CD1c-positive myeloid dendritic cell (primary cell): ENCODE results near the gene RAMP3.

Experiments
- DNase-seq: peaks from one replicate; pipeline ENCODE4 v3.0.0-alpha.2; 2016; ENCODE audit errors: extremely low spot score

The RAMP3 gene

DNA sequence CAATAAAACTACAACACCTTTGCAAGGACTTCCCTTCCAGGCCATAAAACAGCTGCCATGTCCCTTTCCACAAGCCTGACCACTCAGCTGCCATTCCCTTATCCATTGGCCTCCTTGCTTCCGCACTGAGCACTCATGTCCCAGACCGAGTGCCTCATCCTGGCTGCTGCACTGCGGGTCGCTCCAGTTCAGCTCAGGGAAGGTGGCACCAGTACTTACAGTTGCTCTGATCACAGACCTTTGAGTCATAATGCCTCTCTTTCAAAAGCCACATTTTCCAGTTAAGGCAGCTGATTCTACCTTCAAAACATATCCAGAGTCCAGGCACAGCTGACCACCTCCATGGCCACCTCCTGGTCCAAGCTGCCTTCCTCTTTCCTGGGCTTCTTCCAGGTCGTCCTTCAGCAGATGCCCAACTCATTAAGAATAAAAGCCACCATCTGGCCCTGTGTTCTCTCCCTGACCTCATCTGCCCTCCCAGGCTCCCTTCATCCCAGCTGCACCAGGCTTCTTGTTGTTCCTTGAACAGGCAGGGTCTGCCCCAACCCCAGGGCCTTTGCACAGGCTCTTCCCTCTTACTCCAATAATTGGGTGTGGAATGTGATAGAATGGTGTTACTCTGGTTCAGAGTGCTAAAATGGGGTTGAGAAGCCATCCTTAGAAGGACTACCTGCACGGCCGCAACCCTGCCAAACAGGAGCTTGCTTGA lies 64.5 kb downstream of the RAMP3 start:
- no peak for DNase-seq

DNA sequence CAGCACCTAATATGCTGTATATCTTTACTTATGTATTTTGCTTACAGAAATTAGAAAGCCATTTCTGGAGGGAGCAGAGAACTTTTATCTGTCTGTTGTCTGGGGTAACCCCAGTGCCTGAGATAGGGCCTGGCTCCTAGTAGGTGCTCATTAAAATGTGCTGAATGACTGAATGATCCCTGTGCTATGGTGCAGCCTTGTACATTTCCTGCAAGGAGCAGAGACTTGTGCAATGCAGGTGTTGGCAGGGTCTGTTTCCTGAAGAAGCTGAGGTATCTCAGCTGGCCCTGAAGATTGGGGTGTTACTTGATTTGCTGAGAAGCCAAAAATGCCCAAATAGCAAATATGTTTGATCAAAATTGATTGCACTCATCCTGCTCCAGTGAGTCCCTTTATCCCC lies 65.5 kb downstream of the RAMP3 start:
- DNase-seq: no peak

DNA sequence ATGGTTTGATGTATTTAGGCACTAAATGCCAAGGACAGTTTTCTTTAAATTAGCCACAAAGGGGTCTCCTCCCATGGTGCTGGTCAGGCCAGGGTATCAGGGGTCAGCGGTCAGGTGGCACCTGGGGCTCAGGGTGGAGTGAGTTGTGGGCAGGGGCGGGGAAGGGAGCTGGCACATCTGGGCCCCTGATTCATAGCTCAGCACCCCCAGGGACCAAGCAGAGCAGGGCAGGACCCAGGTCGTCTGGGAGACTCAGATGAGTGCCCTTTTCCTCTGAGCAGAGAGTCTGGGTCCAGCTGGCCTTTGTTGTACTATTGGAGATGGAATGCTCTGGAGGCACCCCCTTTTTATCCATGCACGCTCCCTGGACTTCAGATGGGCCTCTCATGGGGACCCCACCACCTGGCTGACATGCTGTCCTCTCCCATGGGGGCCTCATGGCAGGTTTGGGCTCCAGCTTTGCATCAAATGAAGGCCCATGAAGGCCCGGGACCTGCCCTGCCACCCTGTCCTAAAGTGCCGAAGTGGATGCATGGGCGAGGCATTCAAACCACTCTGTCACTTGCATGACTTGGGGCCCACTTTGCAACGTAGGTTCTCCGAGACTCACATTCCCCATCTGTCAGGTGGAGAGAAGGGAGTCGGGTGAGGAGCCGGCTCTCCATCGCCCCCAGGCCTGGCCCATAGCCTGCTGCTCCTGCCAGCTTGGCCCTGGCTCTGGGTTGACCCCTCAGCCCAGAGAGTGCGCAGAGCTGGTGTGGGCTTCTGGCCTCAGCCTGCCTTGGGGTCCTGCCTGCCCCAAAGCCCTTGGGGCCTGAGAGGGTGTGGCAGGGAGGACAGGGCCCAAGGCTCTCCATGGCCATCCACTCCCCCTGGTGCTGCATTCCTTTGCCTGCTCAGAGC lies 66.4 kb downstream of the RAMP3 start:
- DNase-seq: no peak

DNA sequence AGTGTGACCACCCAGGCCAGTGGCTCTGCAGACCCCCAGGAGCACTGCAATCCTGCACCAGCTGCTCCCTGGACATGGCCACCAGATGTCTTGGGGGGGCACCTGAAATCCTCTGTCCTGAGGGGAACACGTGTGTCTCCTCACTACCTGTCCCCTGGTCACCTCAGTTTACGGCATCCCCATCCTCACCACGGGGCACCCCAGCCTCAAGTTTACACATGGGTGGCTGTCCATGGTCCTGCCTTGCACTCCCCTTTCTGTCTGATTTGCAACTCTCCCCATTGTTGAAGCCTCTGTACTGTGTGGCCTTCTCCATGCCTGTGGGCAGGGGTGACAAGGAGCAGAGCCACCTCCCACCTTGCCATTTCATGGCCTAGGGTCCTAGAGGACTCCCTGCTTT lies 67.2 kb downstream of the RAMP3 start:
- DNase-seq: no peak

DNA sequence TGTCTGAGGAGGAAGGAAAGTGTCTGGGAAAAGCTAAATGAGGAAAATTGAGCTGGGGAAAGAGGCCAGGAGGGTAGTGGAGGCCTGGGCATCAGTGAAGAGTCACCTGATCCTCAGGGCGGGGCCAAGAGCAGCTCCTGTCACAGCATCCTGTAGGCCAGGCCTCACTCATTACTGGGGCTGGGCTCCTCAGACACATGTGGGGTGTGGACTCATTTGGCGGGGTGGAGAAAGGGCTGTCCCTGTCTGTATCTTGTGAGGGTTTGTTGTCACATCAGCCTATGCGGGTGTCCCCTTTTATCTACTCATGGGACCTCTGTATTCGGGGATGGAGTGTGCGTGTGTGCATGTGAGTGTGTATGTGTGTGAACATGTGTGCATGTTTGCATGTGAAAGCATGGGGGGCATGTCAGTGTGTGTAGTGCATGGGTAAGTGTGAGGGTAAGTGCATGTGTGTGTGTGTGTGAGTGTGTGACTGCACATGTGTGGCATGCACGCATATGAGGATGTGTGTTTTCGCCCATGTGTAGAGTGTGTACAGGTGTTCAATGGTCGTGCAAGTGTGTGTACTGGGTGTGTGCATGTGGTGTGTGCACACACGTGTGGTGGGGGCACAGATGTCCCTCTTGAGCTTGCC lies 67.8 kb downstream of the RAMP3 start:
- no peak for DNase-seq

DNA sequence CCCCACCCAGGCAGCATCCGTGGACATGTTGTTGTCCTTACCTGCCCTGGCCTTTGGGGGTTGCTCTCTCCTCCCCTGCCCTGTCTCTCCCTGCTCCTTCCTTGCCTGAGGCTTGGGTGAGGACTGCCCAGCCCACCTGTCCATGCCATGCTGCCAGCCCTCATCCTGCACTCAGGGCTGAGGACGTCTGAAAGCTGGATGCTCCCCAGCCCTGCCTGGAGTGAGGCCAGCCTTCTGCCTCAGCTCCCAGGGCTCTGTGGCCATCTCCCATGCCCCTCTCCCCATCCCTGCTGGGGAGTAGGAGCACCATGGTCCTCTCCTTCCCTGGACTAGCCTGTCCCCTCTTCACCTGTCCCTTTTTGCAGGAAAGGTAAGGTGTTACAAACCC lies 68.4 kb downstream of the RAMP3 start:
- DNase-seq: no peak

DNA sequence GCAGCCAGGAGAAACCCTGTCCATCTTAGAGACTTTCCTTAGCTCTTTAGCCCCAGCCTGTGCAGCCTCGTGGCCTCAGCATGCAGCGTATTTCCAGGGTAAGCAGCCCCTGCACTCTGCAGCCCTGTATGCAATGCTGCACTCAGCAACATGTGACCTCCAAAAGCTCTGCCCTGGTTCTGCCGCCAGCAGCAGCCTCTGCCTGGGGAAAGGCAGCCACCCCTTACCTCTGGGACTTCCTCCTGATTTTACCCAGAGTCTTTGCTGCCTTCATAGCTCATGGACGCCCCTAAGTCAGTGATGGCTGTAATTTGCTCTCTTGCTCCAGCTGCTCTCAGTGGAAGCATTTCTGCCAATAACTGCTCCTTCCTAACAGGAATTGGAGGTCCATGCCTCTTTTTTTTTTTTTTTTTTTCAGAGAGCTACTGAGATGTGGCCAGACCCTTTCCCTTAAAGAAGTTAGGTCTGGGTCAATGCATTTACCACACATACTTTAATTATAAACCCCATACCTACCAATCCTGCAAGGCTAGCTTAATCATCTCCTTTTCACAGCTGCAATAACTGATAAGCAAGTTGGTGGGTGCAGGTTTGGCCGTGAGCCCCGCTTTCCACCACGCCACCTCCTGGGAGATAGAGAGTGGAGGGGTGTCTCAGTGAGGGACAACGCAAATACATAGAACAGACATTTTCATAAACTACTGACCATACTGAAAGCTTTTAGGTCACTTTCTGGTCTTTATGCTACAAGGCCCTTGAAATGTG lies 71.7 kb downstream of the RAMP3 start:
- DNase-seq: no peak

DNA sequence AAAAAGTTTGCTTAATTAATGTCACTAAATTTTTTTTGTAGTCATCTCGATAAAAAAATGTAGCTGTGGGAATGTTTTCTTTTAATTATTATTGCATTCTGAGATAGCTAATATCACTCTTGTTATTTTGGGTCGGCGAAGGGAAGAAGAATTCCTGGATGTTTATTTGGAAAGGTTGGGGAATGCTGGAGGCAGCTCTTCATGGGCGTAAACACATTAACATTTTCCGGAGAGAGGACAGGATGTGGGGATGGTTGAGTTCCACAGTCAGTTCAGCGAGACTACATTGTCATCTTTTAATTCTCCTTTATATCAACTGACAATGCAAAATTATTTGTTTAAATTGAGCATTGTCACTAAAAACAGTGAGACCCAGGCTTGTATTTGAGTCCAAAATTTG lies 72.5 kb downstream of the RAMP3 start:
- no peak for DNase-seq

DNA sequence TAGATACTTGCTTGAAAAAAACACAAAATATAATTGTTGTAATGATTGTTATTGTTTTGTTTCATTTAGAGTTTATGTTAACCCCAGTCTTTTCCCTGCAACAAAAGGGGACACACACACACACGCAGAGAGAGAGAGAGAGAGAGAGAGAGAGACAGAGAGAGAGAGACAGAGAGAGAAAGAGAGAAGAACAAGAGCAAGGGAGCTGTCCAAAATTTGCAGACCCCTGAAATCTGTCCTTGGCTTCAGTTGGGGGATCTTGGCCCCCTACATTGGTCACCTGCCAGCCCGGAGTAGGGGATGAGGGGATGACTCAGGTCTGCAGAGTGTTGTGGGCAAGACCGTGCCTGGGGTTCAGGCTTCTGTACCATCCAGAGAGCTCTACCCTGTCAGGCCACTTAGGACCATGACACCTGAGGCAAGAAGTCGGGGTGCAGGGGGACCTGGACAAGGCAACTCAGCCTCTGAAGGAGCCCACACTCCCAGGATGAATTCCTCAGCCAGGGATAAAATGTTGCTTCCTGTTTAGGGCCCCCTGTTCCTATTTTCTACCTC lies 73.1 kb downstream of the RAMP3 start:
- no peak for DNase-seq

DNA sequence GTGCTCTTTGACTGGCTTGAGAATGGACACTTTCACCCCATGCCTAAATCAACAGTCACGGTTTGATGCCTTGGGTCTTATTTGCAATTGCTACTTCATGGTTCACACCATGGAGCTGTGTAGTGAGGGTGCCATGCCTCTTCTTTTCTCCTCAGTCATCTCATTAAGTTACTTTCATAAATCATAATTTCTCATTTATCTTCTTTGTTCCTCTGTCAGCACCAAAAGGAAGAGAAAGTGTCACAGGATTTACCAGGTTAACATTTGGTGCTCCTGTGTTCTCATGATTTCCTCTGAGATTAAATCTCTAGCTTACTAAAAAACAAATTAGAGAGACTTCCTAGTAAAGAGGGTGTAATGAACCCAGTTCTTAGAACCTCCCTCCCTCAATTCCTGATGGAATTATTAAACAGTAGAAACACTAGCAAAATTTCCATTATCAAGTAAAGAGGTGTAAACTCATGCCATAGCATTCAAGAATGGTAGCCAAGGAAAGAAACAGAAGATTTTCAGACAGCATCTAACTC lies 75.7 kb downstream of the RAMP3 start:
- DNase-seq: no peak
